ENCODE measurements around the gene TNFRSF21. TPM values are rescaled to one million over a fixed set of nuclear protein-coding genes. Genes with fewer than 3 reads are reported as not detected.
A peak's percentile ranks its signal among the peaks of the same experiment; 100 is the strongest.

The TNFRSF21 gene
- total RNA-seq, 1 experiment from 2014 or later: 172 TPM

DNA sequence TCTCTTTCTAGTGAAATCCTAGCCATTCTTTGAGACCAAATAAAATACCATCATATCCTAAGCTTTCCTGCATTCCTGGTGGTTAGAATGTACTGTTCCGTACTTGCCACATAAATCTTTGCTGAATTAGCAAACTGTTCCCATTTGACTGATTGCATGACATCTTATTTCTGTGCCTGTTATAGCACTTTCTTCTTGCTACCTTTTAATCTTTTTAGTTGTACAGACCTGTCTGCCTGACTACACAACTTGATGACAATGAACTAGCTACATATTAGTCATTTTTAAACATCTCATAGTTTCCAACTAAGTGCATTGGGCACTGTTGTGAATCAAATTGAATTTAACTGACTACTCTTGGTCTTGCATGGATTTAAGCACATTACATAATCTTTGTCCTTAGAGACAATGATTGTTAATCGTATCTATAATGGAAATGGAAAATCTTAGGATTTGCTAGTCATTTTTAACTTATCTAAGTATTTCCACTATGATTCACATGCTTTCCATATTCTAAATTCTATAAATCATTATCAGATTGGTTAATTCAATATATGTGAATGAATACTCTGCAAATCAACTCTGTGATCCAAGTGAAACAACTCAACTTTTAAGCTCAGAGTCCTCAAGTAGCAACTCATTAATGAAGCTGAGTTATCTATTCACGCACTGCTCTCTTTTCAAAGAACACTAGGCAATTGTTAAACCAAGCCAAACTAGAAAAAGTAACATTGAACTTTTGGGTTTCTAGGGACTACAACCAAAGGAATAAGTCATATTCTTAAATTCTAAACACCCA is 109.0 kb downstream of the TNFRSF21 start:
- no peak overlapping the region for H3K27ac ChIP-seq
- H3K27me3 ChIP-seq (ENCODE audit: insufficient read depth, low read depth): no peaks in the 10 kb centered on the region
- intact Hi-C loops (cut with micrococcal nuclease; ENCODE audit: unreplicated experiment): no loop called here
- BruUV-seq (replicated peaks): no TSS peak
- H3K36me3 ChIP-seq (ENCODE audit: low read depth): no peaks in the 10 kb centered on the region
- no peak for DNase-seq
- no peaks in the 10 kb centered on the region for H3K79me2 ChIP-seq (ENCODE audit: low read depth)
- ChIA-PET POLR2A (ENCODE audit: unreplicated experiment) (no interaction called here), CTCF (no interaction called here)
- no peak overlapping the region for H3K4me3 ChIP-seq
- H2AFZ ChIP-seq: no peak overlapping the region
- H3K4me2 ChIP-seq: no peak overlapping the region
- H3K9me3 ChIP-seq (ENCODE audit: insufficient read depth, low read depth): 0 out of 2 replicates have a peak, but pooled peaks cover 6% of the 10 kb centered on the region
- peaks cover 21% of the 10 kb centered on the region; the same call in 1 of the 2 replicates for H3K4me1 ChIP-seq (replicated peaks; ENCODE audit: insufficient read depth)
- H3K9me2 ChIP-seq (ENCODE audit: insufficient read depth): no peaks in the 10 kb centered on the region
- TF ChIP-seq EZH2 (IDR thresholded peaks at IDR 0.05; ENCODE audit: low read depth): no peak
- TF ChIP-seq, protein P1, sequence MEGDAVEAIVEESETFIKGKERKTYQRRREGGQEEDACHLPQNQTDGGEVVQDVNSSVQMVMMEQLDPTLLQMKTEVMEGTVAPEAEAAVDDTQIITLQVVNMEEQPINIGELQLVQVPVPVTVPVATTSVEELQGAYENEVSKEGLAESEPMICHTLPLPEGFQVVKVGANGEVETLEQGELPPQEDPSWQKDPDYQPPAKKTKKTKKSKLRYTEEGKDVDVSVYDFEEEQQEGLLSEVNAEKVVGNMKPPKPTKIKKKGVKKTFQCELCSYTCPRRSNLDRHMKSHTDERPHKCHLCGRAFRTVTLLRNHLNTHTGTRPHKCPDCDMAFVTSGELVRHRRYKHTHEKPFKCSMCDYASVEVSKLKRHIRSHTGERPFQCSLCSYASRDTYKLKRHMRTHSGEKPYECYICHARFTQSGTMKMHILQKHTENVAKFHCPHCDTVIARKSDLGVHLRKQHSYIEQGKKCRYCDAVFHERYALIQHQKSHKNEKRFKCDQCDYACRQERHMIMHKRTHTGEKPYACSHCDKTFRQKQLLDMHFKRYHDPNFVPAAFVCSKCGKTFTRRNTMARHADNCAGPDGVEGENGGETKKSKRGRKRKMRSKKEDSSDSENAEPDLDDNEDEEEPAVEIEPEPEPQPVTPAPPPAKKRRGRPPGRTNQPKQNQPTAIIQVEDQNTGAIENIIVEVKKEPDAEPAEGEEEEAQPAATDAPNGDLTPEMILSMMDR (conservative IDR thresholded peaks at IDR 0.05): no peak
- H3F3A ChIP-seq (ENCODE audit: insufficient read depth, low read depth): no peaks in the 10 kb centered on the region
- H4K20me1 ChIP-seq (ENCODE audit: insufficient read depth): no peaks in the 10 kb centered on the region

DNA sequence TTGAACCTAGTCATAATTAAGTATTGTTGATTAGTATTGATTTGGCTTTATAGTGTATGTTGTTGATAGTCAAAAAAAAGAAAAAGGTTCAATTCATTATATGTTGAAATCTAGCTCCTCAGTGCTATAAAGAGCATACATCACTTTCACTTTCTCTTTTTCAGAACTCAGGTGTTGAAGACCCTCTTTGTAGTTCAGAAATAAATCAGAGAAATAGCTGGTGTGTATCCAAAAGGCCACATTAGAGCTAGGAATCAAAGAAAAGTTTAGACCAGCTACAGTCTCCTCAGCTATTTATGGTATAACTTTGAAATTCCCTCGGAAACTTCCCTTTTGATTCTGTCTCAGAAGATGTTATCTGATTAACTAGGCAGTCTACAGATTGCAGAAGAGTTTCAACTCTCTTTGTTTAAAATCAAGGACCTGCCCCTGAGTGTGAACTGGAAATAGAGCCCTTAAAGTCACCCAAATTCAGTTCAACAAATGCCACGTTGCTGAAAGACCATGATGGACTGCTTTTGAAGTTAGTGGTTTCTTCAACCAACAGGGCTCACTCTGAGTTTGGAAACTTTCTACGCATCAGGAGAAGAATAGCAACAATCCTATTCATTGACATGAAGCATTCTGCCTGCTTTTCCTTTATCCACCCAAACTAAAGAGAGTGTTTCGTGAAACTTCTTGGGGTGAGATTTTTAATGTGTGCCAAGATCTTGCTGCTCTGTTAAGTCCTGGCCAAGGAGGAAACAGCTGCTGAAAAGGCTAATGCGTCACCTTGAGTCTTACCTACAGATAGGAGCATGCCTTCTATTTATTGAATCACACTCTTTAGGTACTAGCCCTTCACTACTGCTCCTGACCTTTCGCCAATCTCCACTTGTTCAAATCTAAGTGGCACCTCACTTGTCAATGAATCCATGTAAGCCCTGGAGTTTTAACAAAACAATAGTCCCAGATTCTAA is 111.7 kb downstream of the TNFRSF21 start:
- ChIA-PET POLR2A (ENCODE audit: unreplicated experiment) (interaction anchor here (0.8 kb wide), 1 partner anchor 102 kb away, joined by 10 read pairs; no protein-coding TSS in a partner anchor), CTCF (no interaction called here)
- peak overlapping the region; percentile 65 for H3K4me2 ChIP-seq
- no peaks in the 10 kb centered on the region for H3K36me3 ChIP-seq (ENCODE audit: low read depth)
- no peaks in the 10 kb centered on the region for H3F3A ChIP-seq (ENCODE audit: insufficient read depth, low read depth)
- peaks cover 5% of the 10 kb centered on the region; the same call in 1 of the 2 replicates for H3K4me1 ChIP-seq (replicated peaks; ENCODE audit: insufficient read depth)
- peak overlapping the region; percentile 30; the same call in 1 of the 2 replicates for H2AFZ ChIP-seq
- 0 out of 2 replicates have a peak, but pooled peaks cover 6% of the 10 kb centered on the region for H3K9me3 ChIP-seq (ENCODE audit: insufficient read depth, low read depth)
- H3K27me3 ChIP-seq (ENCODE audit: insufficient read depth, low read depth): no peaks in the 10 kb centered on the region
- intact Hi-C loops (cut with micrococcal nuclease; ENCODE audit: unreplicated experiment): no loop called here
- H3K9me2 ChIP-seq (ENCODE audit: insufficient read depth): no peaks in the 10 kb centered on the region
- BruUV-seq (replicated peaks): no TSS peak
- no peaks in the 10 kb centered on the region for H4K20me1 ChIP-seq (ENCODE audit: insufficient read depth)
- DNase-seq: no peak
- TF ChIP-seq, protein P1 (conservative IDR thresholded peaks at IDR 0.05): no peak
- H3K4me3 ChIP-seq: peak overlapping the region; percentile 17; the same call in 1 of the 2 replicates
- H3K27ac ChIP-seq: peak overlapping the region; percentile 34; the same call in 1 of the 2 replicates
- no peaks in the 10 kb centered on the region for H3K79me2 ChIP-seq (ENCODE audit: low read depth)

- no peak overlapping the region for H3K4me3 ChIP-seq
Measured at GRCh38 chr6:47196113-47196512, 113.6 kb downstream of the TNFRSF21 start.

More at GRCh38 chr6:47196113-47196512, 113.6 kb downstream of the TNFRSF21 start:
- no peaks in the 10 kb centered on the region for H3K9me2 ChIP-seq (ENCODE audit: insufficient read depth)
- H4K20me1 ChIP-seq (ENCODE audit: insufficient read depth): no peaks in the 10 kb centered on the region
- no peak overlapping the region for H2AFZ ChIP-seq
- H3K4me1 ChIP-seq (replicated peaks; ENCODE audit: insufficient read depth): no peaks in the 10 kb centered on the region; the same call in 1 of the 2 replicates
- H3F3A ChIP-seq (ENCODE audit: insufficient read depth, low read depth): no peaks in the 10 kb centered on the region
- TF ChIP-seq, protein P1 (conservative IDR thresholded peaks at IDR 0.05): no peak
- TF ChIP-seq EZH2 (IDR thresholded peaks at IDR 0.05; ENCODE audit: low read depth): no peak
- H3K79me2 ChIP-seq (ENCODE audit: low read depth): no peaks in the 10 kb centered on the region
- ChIA-PET POLR2A (ENCODE audit: unreplicated experiment) (no interaction called here), CTCF (no interaction called here)
- no peaks in the 10 kb centered on the region for H3K27me3 ChIP-seq (ENCODE audit: insufficient read depth, low read depth)
- 0 out of 2 replicates have a peak, but pooled peaks cover 6% of the 10 kb centered on the region for H3K9me3 ChIP-seq (ENCODE audit: insufficient read depth, low read depth)
- intact Hi-C loops (cut with micrococcal nuclease; ENCODE audit: unreplicated experiment): no loop called here
- no peak overlapping the region for H3K27ac ChIP-seq
- H3K4me2 ChIP-seq: no peak overlapping the region
- DNase-seq: no peak
- H3K36me3 ChIP-seq (ENCODE audit: low read depth): no peaks in the 10 kb centered on the region
- no TSS peak for BruUV-seq (replicated peaks)
